HAP-1 (cell line): Measurements from ENCODE around the gene GP2.

Source experiments
- DNase-seq, 2 experiments: peaks; one replicate each; pipeline ENCODE4 v3.0.0-alpha.2; 2016 to 2020; ENCODE audit warnings: low spot score in 2 of 2
- H3K27me3 ChIP-seq: fragments of 250-450 bp; sonication (Bioruptor Pico); 2 replicates; pipeline ENCODE4 v1.5.1; 2020; ENCODE audit warnings: low read depth, mild to moderate bottlenecking, moderate library complexity
- H3K36me3 ChIP-seq: fragments of 250-450 bp; sonication (Bioruptor Pico); replicated peaks from 2 replicates; pipeline ENCODE4 v1.5.1; 2020; ENCODE audit warnings: mild to moderate bottlenecking
- H3K4me1 ChIP-seq: fragments of 250-450 bp; sonication (Bioruptor Pico); 2 replicates; pipeline ENCODE4 v1.5.1; 2020; ENCODE audit warnings: mild to moderate bottlenecking
- H3K4me3 ChIP-seq: fragments of 250-450 bp; sonication (Bioruptor Pico); 2 replicates; pipeline ENCODE4 v1.5.1; 2020; ENCODE audit warnings: mild to moderate bottlenecking, moderate library complexity
- H3K9me3 ChIP-seq: fragments of 250-450 bp; sonication (Bioruptor Pico); 2 replicates; pipeline ENCODE4 v1.5.1; 2020; ENCODE audit warnings: mild to moderate bottlenecking, moderate library complexity
- in situ Hi-C: fragments of 300-500 bp; cut with MboI; formaldehyde crosslinking; loops from 3 replicates; pipeline ENCODE4 v1.14.3; 2020; ENCODE audit warnings: low sequenced_read_pairs, inconsistent platforms, mixed read lengths

The GP2 gene

DNA sequence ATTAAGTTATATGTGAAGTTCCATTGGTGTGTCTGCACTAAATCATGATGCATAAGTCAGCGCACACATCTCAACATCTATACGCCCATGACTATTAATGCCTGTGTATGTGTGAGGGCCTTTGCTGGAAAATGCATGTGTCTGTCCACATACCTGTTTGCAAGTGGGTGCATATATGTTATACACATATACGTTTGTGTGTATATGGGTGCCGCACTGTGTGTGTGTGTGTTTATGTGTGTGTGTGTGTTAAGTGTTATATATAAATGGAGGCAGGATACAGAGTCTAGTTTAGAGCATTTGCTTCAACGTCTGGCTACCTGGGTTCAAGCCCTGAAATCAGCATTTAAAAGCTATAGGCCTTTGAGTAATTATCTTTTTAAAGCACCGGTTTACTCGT lies 19.5 kb downstream of the GP2 start:
- no peaks in the 10 kb centered on the region for H3K36me3 ChIP-seq
- in situ Hi-C loops = no loop called here
- DNase-seq = no peak
- no peak overlapping the region for H3K4me3 ChIP-seq
- no peaks in the 10 kb centered on the region for H3K9me3 ChIP-seq
- no peaks in the 10 kb centered on the region for H3K4me1 ChIP-seq
- no peaks in the 10 kb centered on the region for H3K27me3 ChIP-seq

DNA sequence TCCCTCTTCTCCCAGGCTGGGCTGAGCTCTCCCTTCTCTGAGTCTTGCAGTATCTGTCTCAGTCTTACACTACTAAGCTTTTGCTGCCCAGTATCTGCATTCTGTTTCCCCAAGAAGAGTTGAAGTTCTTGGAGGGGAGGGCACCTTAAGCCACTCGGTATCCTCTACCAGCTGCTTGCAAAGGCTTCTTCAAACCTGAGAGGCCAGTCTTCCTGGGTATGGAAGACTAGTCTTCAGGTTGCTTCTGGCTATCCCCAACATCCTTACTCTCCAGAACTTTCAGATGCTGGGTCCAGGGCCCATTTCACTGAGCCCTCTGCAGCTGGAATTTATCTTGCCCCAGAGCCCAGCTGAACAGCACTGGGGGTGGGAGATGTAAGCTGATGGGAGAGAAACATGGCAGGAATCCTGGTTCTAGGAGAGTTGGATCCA lies 20.1 kb downstream of the GP2 start:
- H3K36me3 ChIP-seq = no peaks in the 10 kb centered on the region
- no peaks in the 10 kb centered on the region for H3K4me1 ChIP-seq
- H3K27me3 ChIP-seq = no peaks in the 10 kb centered on the region
- H3K4me3 ChIP-seq = no peak overlapping the region
- no peak for DNase-seq
- in situ Hi-C loops = no loop called here
- no peaks in the 10 kb centered on the region for H3K9me3 ChIP-seq

GRCh38 chr16:20306401-20306800 lies 20.9 kb downstream of the GP2 start:
- Histone ChIP-seq H3K4me1 (no peaks in the 10 kb centered on the region), H3K9me3 (no peaks in the 10 kb centered on the region), H3K27me3 (no peaks in the 10 kb centered on the region; the same call in 1 of the 2 replicates), H3K4me3 (no peak overlapping the region), H3K36me3 (no peaks in the 10 kb centered on the region)
- DNase-seq = no peak
- in situ Hi-C loops = no loop called here

DNA sequence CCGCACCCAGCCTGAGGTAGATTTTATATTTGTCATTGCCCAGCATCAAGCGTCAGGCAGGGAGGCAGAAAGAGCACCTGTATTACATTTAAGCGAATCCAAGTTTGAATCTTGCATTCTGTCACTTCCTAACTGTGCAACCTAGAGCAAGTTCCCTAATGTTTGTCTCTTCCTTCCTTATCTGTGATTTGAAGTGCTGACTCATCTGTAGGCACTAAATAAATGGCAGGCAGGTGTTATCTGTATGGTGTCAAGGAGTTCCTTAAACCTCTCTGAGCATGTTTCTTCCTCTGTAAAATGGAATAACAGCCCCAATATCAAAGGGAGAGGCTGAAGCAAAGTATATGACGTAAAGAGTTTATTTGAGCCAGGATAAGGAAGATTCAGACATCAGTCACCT lies 24.3 kb downstream of the GP2 start:
- DNase-seq = no peak
- Histone ChIP-seq H3K4me3 (no peak overlapping the region), H3K4me1 (no peaks in the 10 kb centered on the region), H3K36me3 (no peaks in the 10 kb centered on the region), H3K27me3 (no peaks in the 10 kb centered on the region; the same call in 1 of the 2 replicates), H3K9me3 (no peaks in the 10 kb centered on the region)
- in situ Hi-C loops = loop anchor here (5.0 kb wide), 1 partner anchor 396 kb away; no protein-coding TSS in a partner anchor

GRCh38 chr16:20302389-20302788 lies 24.9 kb downstream of the GP2 start:
- H3K4me3 ChIP-seq = no peak overlapping the region
- H3K9me3 ChIP-seq = no peaks in the 10 kb centered on the region
- no peak for DNase-seq
- no peaks in the 10 kb centered on the region; the same call in 1 of the 2 replicates for H3K27me3 ChIP-seq
- in situ Hi-C loops = loop anchor here (5.0 kb wide), 1 partner anchor 395 kb away; no protein-coding TSS in a partner anchor
- H3K36me3 ChIP-seq = no peaks in the 10 kb centered on the region
- H3K4me1 ChIP-seq = no peaks in the 10 kb centered on the region

- Histone ChIP-seq H3K36me3 (no peaks in the 10 kb centered on the region), H3K27me3 (no peaks in the 10 kb centered on the region; the same call in 1 of the 2 replicates), H3K4me3 (no peak overlapping the region), H3K4me1 (no peaks in the 10 kb centered on the region), H3K9me3 (no peaks in the 10 kb centered on the region)
- in situ Hi-C loops = loop anchor here (5.0 kb wide), 1 partner anchor 395 kb away; no protein-coding TSS in a partner anchor
- DNase-seq = no peak
Observed at GRCh38 chr16:20301840-20302239, 25.5 kb downstream of the GP2 start.

DNA sequence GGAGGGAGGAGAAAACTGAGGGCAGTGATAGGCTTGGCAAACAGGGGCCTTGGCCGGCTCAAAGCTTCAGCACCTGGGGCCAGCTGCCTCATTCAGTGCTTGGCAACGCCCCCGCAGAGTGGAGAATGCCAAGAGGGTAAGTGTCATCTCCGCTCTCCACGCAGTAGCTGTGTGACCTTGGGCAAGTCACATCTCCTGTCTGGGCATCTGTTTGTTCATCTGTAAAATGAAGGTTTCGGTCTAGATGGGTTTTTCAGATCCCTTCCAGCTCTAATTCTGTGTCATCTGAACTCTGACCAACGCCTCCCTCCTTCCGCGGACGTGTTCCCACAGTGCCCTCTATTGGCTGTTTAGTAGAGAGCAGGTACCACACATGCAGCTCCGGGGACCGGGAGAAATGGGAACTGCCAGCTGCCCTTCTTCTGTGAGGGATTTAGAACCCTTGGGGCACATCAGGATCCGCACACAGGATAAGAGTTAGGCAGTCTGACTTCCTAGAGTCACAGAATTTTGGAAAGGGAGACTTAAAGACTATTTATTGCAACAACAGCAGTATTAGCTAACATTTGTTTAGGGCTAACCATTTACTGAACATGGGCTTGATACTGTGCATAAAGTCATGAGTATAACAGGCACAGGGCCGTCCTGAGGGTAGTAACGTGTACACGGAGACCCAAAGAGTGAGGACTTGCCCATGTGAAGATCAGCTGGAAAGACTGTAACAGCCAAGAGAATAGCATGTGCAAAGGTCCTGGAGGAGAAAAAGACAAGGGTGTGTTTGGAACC lies 26.8 kb downstream of the GP2 start:
- Histone ChIP-seq H3K4me3 (no peak overlapping the region), H3K36me3 (no peaks in the 10 kb centered on the region), H3K9me3 (no peaks in the 10 kb centered on the region), H3K27me3 (no peaks in the 10 kb centered on the region; the same call in 1 of the 2 replicates), H3K4me1 (no peaks in the 10 kb centered on the region)
- DNase-seq = peak; percentile 57 to 64
- in situ Hi-C loops = loop anchor here (5.0 kb wide), 1 partner anchor 393 kb away; no protein-coding TSS in a partner anchor

GRCh38 chr16:20298452-20298851 lies 28.9 kb downstream of the GP2 start:
- in situ Hi-C loops = no loop called here
- H3K9me3 ChIP-seq = no peaks in the 10 kb centered on the region
- H3K27me3 ChIP-seq = no peaks in the 10 kb centered on the region; the same call in 1 of the 2 replicates

GRCh38 chr16:20291208-20292206 lies 35.8 kb downstream of the GP2 start:
- no peaks in the 10 kb centered on the region for H3K9me3 ChIP-seq
- H3K4me1 ChIP-seq = no peaks in the 10 kb centered on the region
- H3K36me3 ChIP-seq = no peaks in the 10 kb centered on the region
- H3K27me3 ChIP-seq = no peaks in the 10 kb centered on the region
- H3K4me3 ChIP-seq = no peak overlapping the region
- no peak for DNase-seq
- in situ Hi-C loops = no loop called here

More at GRCh38 chr16:20298452-20298851, 28.9 kb downstream of the GP2 start:
- Histone ChIP-seq H3K4me3 (no peak overlapping the region), H3K36me3 (no peaks in the 10 kb centered on the region), H3K4me1 (no peaks in the 10 kb centered on the region)
- DNase-seq = no peak

DNA sequence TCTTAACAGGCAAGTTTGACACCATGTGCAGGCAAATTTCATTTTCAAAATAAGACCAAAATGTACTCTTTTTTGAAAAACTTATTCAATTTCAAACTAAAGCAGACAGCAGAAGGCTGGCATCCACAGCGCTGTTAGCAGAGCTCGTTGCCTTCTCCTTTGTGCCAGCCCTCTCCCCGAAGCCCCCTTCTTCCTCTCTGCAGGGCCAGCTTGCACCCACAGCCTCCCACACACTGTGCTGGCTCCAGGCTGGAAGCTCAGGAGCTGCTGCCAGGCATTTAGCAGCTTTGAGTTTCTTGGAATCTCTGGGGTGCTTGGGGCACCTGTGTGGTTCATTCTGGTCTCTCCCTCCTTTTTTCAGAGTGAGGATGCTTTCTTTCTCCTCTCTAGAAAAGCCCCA lies 37.7 kb downstream of the GP2 start:
- DNase-seq = no peak
- no peaks in the 10 kb centered on the region for H3K27me3 ChIP-seq
- in situ Hi-C loops = no loop called here
- H3K9me3 ChIP-seq = no peaks in the 10 kb centered on the region
- no peaks in the 10 kb centered on the region for H3K36me3 ChIP-seq
- no peak overlapping the region for H3K4me3 ChIP-seq
- H3K4me1 ChIP-seq = no peaks in the 10 kb centered on the region

GRCh38 chr16:20285993-20286499 lies 41.3 kb downstream of the GP2 start:
- DNase-seq = no peak

DNA sequence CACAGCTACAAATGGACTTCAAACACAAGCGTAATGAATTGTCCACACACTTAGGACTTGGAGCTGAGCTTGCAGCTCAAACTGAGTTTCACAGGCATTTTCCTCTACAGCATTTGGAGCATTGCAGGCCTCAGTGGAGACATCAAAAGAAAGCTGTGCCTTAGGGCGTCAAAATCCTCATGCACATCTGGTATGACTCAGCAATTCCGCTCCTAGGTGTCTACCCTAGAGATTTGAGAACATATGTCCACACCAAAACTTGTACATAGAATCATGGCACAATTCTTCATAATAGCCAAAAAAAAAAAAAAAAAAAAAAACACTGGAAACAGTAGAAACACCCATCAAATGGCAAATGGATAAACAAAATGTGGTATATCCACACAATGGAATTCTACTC lies 47.1 kb downstream of the GP2 start:
- in situ Hi-C loops = no loop called here
- H3K9me3 ChIP-seq = no peaks in the 10 kb centered on the region
- no peak for DNase-seq
- H3K4me1 ChIP-seq = no peaks in the 10 kb centered on the region
- no peaks in the 10 kb centered on the region for H3K36me3 ChIP-seq
- H3K4me3 ChIP-seq = no peak overlapping the region
- no peaks in the 10 kb centered on the region for H3K27me3 ChIP-seq

More at GRCh38 chr16:20285993-20286499, 41.3 kb downstream of the GP2 start:
- in situ Hi-C loops = no loop called here
- Histone ChIP-seq H3K9me3 (no peaks in the 10 kb centered on the region), H3K27me3 (no peaks in the 10 kb centered on the region), H3K36me3 (no peaks in the 10 kb centered on the region), H3K4me1 (no peaks in the 10 kb centered on the region), H3K4me3 (no peak overlapping the region)

DNA sequence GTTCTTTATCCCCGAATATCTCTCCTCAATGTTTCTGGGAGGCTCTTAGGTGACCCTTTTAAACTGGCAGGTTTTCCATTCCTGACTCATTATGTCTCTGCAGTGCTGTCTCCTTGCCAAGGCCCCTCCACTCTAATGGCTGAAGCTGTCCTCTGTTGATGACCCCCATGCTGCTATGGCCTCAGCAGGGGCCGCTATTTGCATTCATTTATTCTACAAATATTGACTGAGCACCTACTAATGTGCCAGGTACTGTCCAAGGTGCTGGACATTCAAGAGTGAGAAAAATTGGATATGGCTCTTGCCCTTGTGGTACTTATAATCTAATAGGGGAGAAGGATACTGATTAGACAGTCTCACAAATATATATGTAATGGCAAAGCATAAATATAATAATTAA lies 55.4 kb downstream of the GP2 start:
- no peaks in the 10 kb centered on the region for H3K9me3 ChIP-seq
- H3K27me3 ChIP-seq = no peaks in the 10 kb centered on the region
- no peak overlapping the region for H3K4me3 ChIP-seq
- H3K36me3 ChIP-seq = no peaks in the 10 kb centered on the region
- H3K4me1 ChIP-seq = no peaks in the 10 kb centered on the region
- no peak for DNase-seq
- in situ Hi-C loops = no loop called here
